Right hindlimb (tissue), 1 donor: Measurements from ENCODE around the gene SLC50A1.

Experiments
- DNase-seq: peaks from one replicate; pipeline ENCODE4 v3.0.0-alpha.2; 2018

Gene SLC50A1

DNA sequence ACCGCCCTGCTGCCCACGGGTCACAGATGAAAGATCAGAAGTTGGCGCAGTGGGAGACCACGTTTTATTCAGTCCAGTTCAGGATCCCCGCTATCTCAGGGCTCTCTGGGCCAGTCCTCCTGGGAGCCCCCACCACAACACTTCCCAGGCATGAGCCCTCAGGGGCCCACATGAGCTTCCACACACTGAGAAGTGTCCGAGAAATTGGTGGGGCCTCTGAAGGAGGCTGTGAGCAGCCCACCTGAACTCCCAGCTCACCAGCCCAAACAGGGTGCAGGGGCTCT, 50.1 kb downstream of the SLC50A1 start:
- DNase-seq, result no peak

DNA sequence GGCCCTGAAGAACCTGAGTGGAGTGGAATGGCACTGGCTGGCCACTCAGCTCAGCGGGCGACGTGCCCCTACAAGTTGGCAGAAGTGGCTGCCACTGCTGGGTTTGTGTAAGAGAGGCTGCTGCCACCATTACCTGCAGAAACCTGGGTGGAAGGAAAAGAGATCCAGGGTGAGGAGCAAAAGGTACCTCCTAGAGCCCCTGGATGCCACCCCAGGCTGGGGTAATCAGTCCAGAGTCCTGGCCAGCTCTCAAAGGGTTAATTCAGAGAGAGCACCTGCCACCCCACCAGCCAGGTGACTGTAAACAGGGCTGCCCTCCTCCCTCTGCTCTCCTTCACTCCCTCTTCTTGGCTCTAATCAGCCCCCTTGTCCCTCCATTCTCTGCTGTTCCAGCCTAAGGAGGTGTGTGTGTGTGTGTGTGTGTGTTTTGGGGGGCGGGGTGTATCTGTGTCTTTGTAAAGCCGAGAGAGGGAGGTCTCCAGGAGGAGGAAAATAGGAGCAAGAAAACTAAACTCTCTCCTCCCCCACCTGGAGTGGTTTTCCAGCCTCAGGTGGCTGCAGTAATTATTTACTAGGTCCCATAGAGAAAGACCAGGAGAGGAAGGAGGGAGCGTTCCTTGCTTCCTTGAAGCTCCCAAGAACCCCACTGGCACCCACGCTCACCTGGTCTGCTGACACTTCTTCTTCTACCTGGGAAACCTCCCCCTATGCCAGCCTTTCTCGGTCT, 50.6 kb downstream of the SLC50A1 start:
- DNase-seq, result no peak

GRCh38 chr1:155186794-155187455, 51.3 kb downstream of the SLC50A1 start:
- no peak for DNase-seq

GRCh38 chr1:155187456-155187891, 51.8 kb downstream of the SLC50A1 start:
- DNase-seq, result peak; percentile 13

- DNase-seq, result peak; percentile 16
Measured at GRCh38 chr1:155188268-155188667, 52.6 kb downstream of the SLC50A1 start.
